Ishikawa (cell line): ENCODE data around the gene MPL.

Experiments used
- CEBPB ChIP-seq: IDR thresholded peaks from 2 replicates; pipeline ENCODE4 v1.6.1; 2012
- EGR1 ChIP-seq: IDR thresholded peaks from 2 replicates; pipeline ENCODE4 v1.6.1; 2012
- EP300 ChIP-seq: IDR thresholded peaks from 2 replicates; pipeline ENCODE4 v1.6.1; 2012; ENCODE audit warnings: borderline replicate concordance
- FOXM1 ChIP-seq: IDR thresholded peaks from 2 replicates; pipeline ENCODE4 v1.6.1; 2012; ENCODE audit warnings: low read depth, borderline replicate concordance
- MAX ChIP-seq: IDR thresholded peaks from 2 replicates; pipeline ENCODE4 v1.6.1; 2012
- NFIC ChIP-seq: IDR thresholded peaks from 2 replicates; pipeline ENCODE4 v1.6.1; 2012
- RAD21 ChIP-seq: IDR thresholded peaks from 2 replicates; pipeline ENCODE4 v1.6.1; 2012; ENCODE audit warnings: low read depth
- TAF1 ChIP-seq: IDR thresholded peaks from 2 replicates; pipeline ENCODE4 v1.6.1; 2012; ENCODE audit warnings: low read depth, mild to moderate bottlenecking
- TCF12 ChIP-seq: IDR thresholded peaks from 2 replicates; pipeline ENCODE4 v1.6.1; 2012; ENCODE audit warnings: low read depth
- USF1 ChIP-seq: IDR thresholded peaks from 2 replicates; pipeline ENCODE4 v1.6.1; 2012
- YY1 ChIP-seq: IDR thresholded peaks from 2 replicates; pipeline ENCODE4 v1.6.1; 2012; ENCODE audit warnings: low read depth
- TF ChIP-seq, protein P1 (sequence below): IDR thresholded peaks from 2 replicates; pipeline ENCODE4 v1.6.1; 2012; ENCODE audit warnings: low read depth, mild to moderate bottlenecking

DNA sequence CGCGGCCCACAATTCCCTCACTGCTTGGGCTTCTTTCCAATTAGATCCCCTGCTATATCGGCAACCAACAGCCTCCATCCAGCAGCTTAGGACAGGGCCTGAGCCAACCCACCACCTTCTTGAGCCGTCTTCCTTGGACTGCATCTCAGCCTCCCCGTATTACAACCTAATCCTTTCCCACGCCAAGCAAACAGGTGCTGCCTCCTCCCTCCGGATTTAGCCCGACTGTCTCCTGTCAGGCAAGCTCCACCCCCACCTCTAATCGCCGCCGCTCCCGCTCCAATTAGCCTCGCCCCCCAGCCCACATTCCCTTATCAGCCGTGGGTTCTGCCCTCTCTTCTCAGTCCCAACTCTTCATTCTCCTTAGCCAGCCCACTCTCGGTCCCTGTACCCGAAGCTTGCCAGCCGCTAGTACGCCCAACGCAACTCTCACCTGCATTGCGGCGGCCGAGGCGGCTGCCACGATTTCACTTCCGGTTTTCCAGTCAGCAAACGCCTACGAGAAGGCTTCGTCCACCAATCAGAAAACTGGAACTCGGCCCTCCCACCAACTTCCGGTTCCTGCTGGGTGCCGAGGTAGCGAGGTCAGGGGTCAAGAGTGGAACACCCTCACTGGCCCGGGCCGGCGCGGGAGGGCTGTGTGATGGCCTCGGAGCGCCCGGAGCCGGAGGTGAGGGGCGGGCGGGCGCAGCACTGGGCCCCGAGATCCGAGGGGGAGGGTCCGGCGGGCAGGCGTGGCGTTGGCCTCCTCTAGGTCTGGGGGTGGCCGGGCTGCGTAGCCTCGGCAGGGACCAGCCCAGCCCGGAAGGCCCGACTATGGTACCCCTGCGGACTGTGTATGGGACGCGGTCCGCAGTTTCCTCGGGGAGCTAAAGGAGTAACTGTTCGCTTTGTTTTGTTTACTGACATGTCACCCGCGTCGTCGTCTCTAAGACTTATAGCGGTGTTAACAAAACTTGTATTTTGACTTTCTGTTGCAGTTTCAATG lies 52.0 kb downstream of the MPL start, which contains the start of the genes MED8 and SZT2:
- TF ChIP-seq FOXM1 (no peak), MAX (peak; percentile 80), EP300 (0 out of 2 replicates have a peak, but pooled peaks have one; percentile 10), NFIC (0 out of 2 replicates have a peak, but pooled peaks have one; percentile 26), TCF12 (peak; percentile 51; the same call in 1 of the 2 replicates), CEBPB (no peak), EGR1 (peak; percentile 86), RAD21 (no peak), TAF1 (peak; percentile 84), YY1 (peak; percentile 49), USF1 (0 out of 2 replicates have a peak, but pooled peaks have one; percentile 14)
- TF ChIP-seq, protein P1, sequence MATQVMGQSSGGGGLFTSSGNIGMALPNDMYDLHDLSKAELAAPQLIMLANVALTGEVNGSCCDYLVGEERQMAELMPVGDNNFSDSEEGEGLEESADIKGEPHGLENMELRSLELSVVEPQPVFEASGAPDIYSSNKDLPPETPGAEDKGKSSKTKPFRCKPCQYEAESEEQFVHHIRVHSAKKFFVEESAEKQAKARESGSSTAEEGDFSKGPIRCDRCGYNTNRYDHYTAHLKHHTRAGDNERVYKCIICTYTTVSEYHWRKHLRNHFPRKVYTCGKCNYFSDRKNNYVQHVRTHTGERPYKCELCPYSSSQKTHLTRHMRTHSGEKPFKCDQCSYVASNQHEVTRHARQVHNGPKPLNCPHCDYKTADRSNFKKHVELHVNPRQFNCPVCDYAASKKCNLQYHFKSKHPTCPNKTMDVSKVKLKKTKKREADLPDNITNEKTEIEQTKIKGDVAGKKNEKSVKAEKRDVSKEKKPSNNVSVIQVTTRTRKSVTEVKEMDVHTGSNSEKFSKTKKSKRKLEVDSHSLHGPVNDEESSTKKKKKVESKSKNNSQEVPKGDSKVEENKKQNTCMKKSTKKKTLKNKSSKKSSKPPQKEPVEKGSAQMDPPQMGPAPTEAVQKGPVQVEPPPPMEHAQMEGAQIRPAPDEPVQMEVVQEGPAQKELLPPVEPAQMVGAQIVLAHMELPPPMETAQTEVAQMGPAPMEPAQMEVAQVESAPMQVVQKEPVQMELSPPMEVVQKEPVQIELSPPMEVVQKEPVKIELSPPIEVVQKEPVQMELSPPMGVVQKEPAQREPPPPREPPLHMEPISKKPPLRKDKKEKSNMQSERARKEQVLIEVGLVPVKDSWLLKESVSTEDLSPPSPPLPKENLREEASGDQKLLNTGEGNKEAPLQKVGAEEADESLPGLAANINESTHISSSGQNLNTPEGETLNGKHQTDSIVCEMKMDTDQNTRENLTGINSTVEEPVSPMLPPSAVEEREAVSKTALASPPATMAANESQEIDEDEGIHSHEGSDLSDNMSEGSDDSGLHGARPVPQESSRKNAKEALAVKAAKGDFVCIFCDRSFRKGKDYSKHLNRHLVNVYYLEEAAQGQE: no peak
